AG04450 (cell line): ENCODE measurements around the gene CAPN5. TPM values are rescaled to one million over a fixed set of nuclear protein-coding genes. Genes with fewer than 3 reads are reported as not detected.

Source experiments
- CTCF ChIA-PET: fragments of 300-600, 350-600 bp; formaldehyde crosslinking; extraction: SDS; loops from one replicate; lab custom pipeline; 2022; ENCODE audit warnings: antibody characterized with exemption, inconsistent platforms; lab: Charles Lee
- POLR2A ChIA-PET: fragments of 350-600 bp; formaldehyde crosslinking; extraction: SDS; loops from one replicate; lab custom pipeline; 2021; ENCODE audit warnings: antibody characterized with exemption, inconsistent platforms; lab: Yijun Ruan, JAX
- DNase-seq: peaks from one replicate; pipeline ENCODE4 v3.0.0-alpha.2; 2011; ENCODE audit warnings: low read depth, low spot score
- H3K27ac ChIP-seq: one replicate; pipeline ENCODE4 v1.5.1; 2012; ENCODE audit warnings: low read depth, low read length, control low read depth
- H3K27me3 ChIP-seq: one replicate; pipeline ENCODE4 v1.6.0; 2012; ENCODE audit warnings: low read length; ENCODE audit not compliant: control insufficient read depth, insufficient read depth
- H3K4me3 ChIP-seq: 2 replicates; pipeline ENCODE4 v1.5.1; 2011; ENCODE audit warnings: mild to moderate bottlenecking, low read depth, low read length, control low read depth
- H3K9me3 ChIP-seq: 2 replicates; pipeline ENCODE4 v1.5.1; 2012; ENCODE audit warnings: low read length; ENCODE audit not compliant: control insufficient read depth, insufficient read depth
- CTCF ChIP-seq: IDR thresholded peaks from 2 replicates; pipeline ENCODE4 v1.5.1; 2011; ENCODE audit warnings: low read depth, low read length, control low read depth, inconsistent platforms
- polyA plus RNA-seq: library from polyadenylated mRNA; depleted of rRNA; stranded (reverse); fragments of >200 nt; gene quantifications from 2 replicates; pipeline ENCODE4 v1.2.3, GENCODE V29; 2011

Gene CAPN5
- polyA plus RNA-seq, 1 experiment: 18.6 TPM

GRCh38 chr11:77084581-77085191 is 17.9 kb downstream of the CAPN5 start:
- Histone ChIP-seq H3K4me3 (no peak overlapping the region), H3K27ac (no peak overlapping the region), H3K9me3 (no peaks in the 10 kb centered on the region), H3K27me3 (no peaks in the 10 kb centered on the region)
- POLR2A ChIA-PET: no interaction called here
- CTCF ChIA-PET: no interaction called here
- no peak for DNase-seq
- TF ChIP-seq CTCF: no peak

GRCh38 chr11:77085652-77086051 is 18.9 kb downstream of the CAPN5 start:
- no peak overlapping the region for H3K4me3 ChIP-seq
- no peaks in the 10 kb centered on the region for H3K27me3 ChIP-seq
- DNase-seq: no peak
- CTCF ChIA-PET: no interaction called here
- TF ChIP-seq CTCF: no peak
- POLR2A ChIA-PET: no interaction called here
- no peaks in the 10 kb centered on the region for H3K9me3 ChIP-seq
- H3K27ac ChIP-seq: no peak overlapping the region

- ChIA-PET POLR2A (no interaction called here), CTCF (interaction anchor here (0.6 kb wide), 1 partner anchor 40 kb away, joined by 3 read pairs; no protein-coding TSS in a partner anchor)
- no peak for TF ChIP-seq CTCF
- Histone ChIP-seq H3K27ac (no peak overlapping the region), H3K4me3 (no peak overlapping the region), H3K27me3 (no peaks in the 10 kb centered on the region), H3K9me3 (no peaks in the 10 kb centered on the region)
- no peak for DNase-seq
Observed at GRCh38 chr11:77086521-77087472, 20.0 kb downstream of the CAPN5 start.

- no peaks in the 10 kb centered on the region for H3K27me3 ChIP-seq
- H3K9me3 ChIP-seq: no peaks in the 10 kb centered on the region
- no peak overlapping the region for H3K27ac ChIP-seq
- no peak for DNase-seq
- no peak for TF ChIP-seq CTCF
- no peak overlapping the region for H3K4me3 ChIP-seq
- CTCF ChIA-PET: interaction anchor here (0.6 to 6.7 kb wide), 2 partner anchors 21 to 40 kb away, joined by 3 to 156 read pairs; partner anchors contain the start of gene CAPN5
- POLR2A ChIA-PET: no interaction called here
Observed at GRCh38 chr11:77087723-77088225, 21.0 kb downstream of the CAPN5 start.
